GM12864 (cell line): Measurements from ENCODE around the gene ICAM3.
A peak's percentile ranks its signal among the peaks of the same experiment; 100 is the strongest.
"Not testable (repeated sequence)": the region's sequence is repeated elsewhere in the genome, so short reads cannot be mapped to it uniquely, and the experiment has no call there.

Source experiments
- DNase-seq: peaks from one replicate; pipeline ENCODE4 v3.0.0-alpha.2; 2011; ENCODE audit warnings: low read depth
- H3K4me3 ChIP-seq: 2 replicates; pipeline ENCODE4 v1.5.1; 2011; ENCODE audit warnings: mild to moderate bottlenecking, low read depth, low read length, control low read depth
- CTCF ChIP-seq: IDR thresholded peaks from 2 replicates; pipeline ENCODE4 v1.5.1; 2011; ENCODE audit warnings: low read depth, mild to moderate bottlenecking, moderate library complexity, low read length, control low read depth, inconsistent platforms; ENCODE audit errors: missing control alignments

The ICAM3 gene

GRCh38 chr19:10344780-10345179 is 5.4 kb upstream of the ICAM3 start:
- TF ChIP-seq CTCF = no peak
- H3K4me3 ChIP-seq = no peak overlapping the region
- DNase-seq = no peak

GRCh38 chr19:10343495-10343894 is 4.1 kb upstream of the ICAM3 start:
- no peak for TF ChIP-seq CTCF
- H3K4me3 ChIP-seq = no peak overlapping the region
- no peak for DNase-seq

GRCh38 chr19:10339977-10340376 is 553 bp upstream of the ICAM3 start:
- peak overlapping the region; percentile 69; the same call in 1 of the 2 replicates for H3K4me3 ChIP-seq
- DNase-seq = no peak
- no peak for TF ChIP-seq CTCF

GRCh38 chr19:10338940-10339339 is 484 bp downstream of the ICAM3 start:
- no peak for DNase-seq
- H3K4me3 ChIP-seq = peak overlapping the region; percentile 69
- no peak for TF ChIP-seq CTCF

GRCh38 chr19:10336725-10337124 is 2.7 kb downstream of the ICAM3 start:
- H3K4me3 ChIP-seq, DNase-seq: not testable (repeated sequence)

- no peak for TF ChIP-seq CTCF
- no peak overlapping the region for H3K4me3 ChIP-seq
- no peak for DNase-seq
Measured at GRCh38 chr19:10335352-10335985, 4.0 kb downstream of the ICAM3 start.

GRCh38 chr19:10334588-10335351 is 4.7 kb downstream of the ICAM3 start:
- no peak for TF ChIP-seq CTCF
- no peak overlapping the region for H3K4me3 ChIP-seq
- no peak for DNase-seq
